Panc1 (cell line): ENCODE data around the gene UQCC2. TPM values are rescaled to one million over a fixed set of nuclear protein-coding genes. Genes with fewer than 3 reads are reported as not detected.

Source experiments
- ATAC-seq: fragments of 200-7000 bp; cut with Tn5 transposase; 2 replicates; pipeline ENCODE4 v1.9.1; 2020; ENCODE audit warnings: mild to moderate bottlenecking, moderate library complexity
- Bru-seq: library from RNA; stranded (reverse); fragments of 400-500 nt; gene quantifications from one replicate; lab custom pipeline; 2021; lab: Mats Ljungman, UMichigan
- BruChase-seq, 2 experiments: library from RNA; stranded (reverse); fragments of 400-500 nt; gene quantifications; one replicate each; lab custom pipeline; 2021; lab: Mats Ljungman, UMichigan
- BruUV-seq: library from RNA; stranded (reverse); fragments of 400-500 nt; replicated peaks from 2 replicates; lab custom pipeline; 2021; lab: Mats Ljungman, UMichigan
- CTCF ChIA-PET: fragments of 300-600 bp; sonication (Branson Sonifier 250); formaldehyde crosslinking; loops from one replicate; lab custom pipeline; 2022; ENCODE audit warnings: antibody characterized with exemption; lab: Charles Lee
- POLR2A ChIA-PET: fragments of 300-600 bp; sonication (Branson Sonifier 250); formaldehyde crosslinking; loops from one replicate; lab custom pipeline; 2022; ENCODE audit warnings: antibody characterized with exemption; lab: Charles Lee
- DNase-seq: peaks from one replicate; pipeline ENCODE4 v3.0.0-alpha.2; 2010; ENCODE audit warnings: low read depth, low spot score
- H3K27ac ChIP-seq: 2 replicates; pipeline ENCODE4 v1.5.1; 2011; ENCODE audit warnings: mild to moderate bottlenecking, low read length, inconsistent platforms
- H3K27me3 ChIP-seq: fragments of 200-500 bp; sonication (Bioruptor generic); 2 replicates; pipeline ENCODE4 v1.6.0; 2014; ENCODE audit warnings: low read length, inconsistent platforms; ENCODE audit not compliant: control insufficient read depth, insufficient read depth
- H3K36me3 ChIP-seq: fragments of 200-500 bp; sonication (Bioruptor generic); 2 replicates; pipeline ENCODE4 v1.5.1; 2014; ENCODE audit warnings: inconsistent platforms, mild to moderate bottlenecking, low read length, moderate library complexity; ENCODE audit not compliant: control insufficient read depth, insufficient read depth
- H3K4me1 ChIP-seq: 2 replicates; pipeline ENCODE4 v1.5.1; 2011; ENCODE audit warnings: inconsistent platforms, mild to moderate bottlenecking, low read length, moderate library complexity; ENCODE audit not compliant: control insufficient read depth, insufficient read depth
- H3K4me3 ChIP-seq, 2 experiments: 2 replicates each; pipeline ENCODE4 v1.5.1; 2011 to 2012; ENCODE audit warnings: low read depth in 2 of 2, low read length in 2 of 2, mild to moderate bottlenecking in 2 of 2, inconsistent platforms in 1 of 2, moderate library complexity in 1 of 2
- H3K9me3 ChIP-seq: fragments of 200-500 bp; sonication (Bioruptor generic); 2 replicates; pipeline ENCODE4 v1.5.1; 2014; ENCODE audit warnings: low read depth, mild to moderate bottlenecking, inconsistent platforms, low read length, moderate library complexity; ENCODE audit not compliant: control insufficient read depth, insufficient read depth
- CTCF ChIP-seq: fragments of 450-650 bp; IDR thresholded peaks from 2 replicates; pipeline ENCODE4 v1.5.1; 2017; ENCODE audit warnings: mild to moderate bottlenecking
- POLR2AphosphoS5 ChIP-seq: IDR thresholded peaks from 2 replicates; pipeline ENCODE4 v1.6.1; 2012; ENCODE audit warnings: mild to moderate bottlenecking, low read depth, low read length, moderate library complexity
- REST ChIP-seq, 2 experiments: IDR thresholded peaks; 2 replicates each; pipeline ENCODE4 v1.6.1; 2011 to 2012; ENCODE audit warnings: low read depth in 2 of 2, control low read depth in 1 of 2, low read length in 1 of 2, mild to moderate bottlenecking in 1 of 2, moderate library complexity in 1 of 2; ENCODE audit not compliant: insufficient read depth in 1 of 2
- SIN3A ChIP-seq: IDR thresholded peaks from 2 replicates; pipeline ENCODE4 v1.6.1; 2012; ENCODE audit warnings: low read depth, mild to moderate bottlenecking, low read length, moderate library complexity, borderline replicate concordance; ENCODE audit not compliant: insufficient read depth
- TCF7L2 ChIP-seq: IDR thresholded peaks from 2 replicates; pipeline ENCODE4 v1.6.1; 2011; ENCODE audit warnings: mild to moderate bottlenecking, low read depth, low read length, inconsistent platforms
- in situ Hi-C: cut with HindIII; loops from 2 replicates; pipeline ENCODE4 v1.10.0; 2016; ENCODE audit warnings: low sequenced_read_pairs, low pct_unique_long_range_greater_than_20kb
- intact Hi-C: fragments of 100-400 bp; cut with micrococcal nuclease; formaldehyde crosslinking; loops from one replicate; pipeline ENCODE4 v1.10.0; 2022; ENCODE audit not compliant: unreplicated experiment
- long read RNA-seq: library from polyadenylated mRNA; unstranded; transcript quantifications from one replicate; pipeline ENCODE4 v2.0.0, GENCODE V29; 2021; ENCODE audit not compliant: unreplicated experiment
- polyA plus RNA-seq: library from polyadenylated mRNA; unstranded; fragments of >200 nt; gene quantifications from one replicate; pipeline ENCODE4 v1.2.1, GENCODE V29; 2012; ENCODE audit warnings: missing spikeins; ENCODE audit not compliant: insufficient read length
- total RNA-seq: library from RNA; stranded (reverse); gene quantifications from one replicate; pipeline ENCODE4 v1.2.1, GENCODE V29; 2021; ENCODE audit not compliant: unreplicated experiment

The UQCC2 gene
- 135 TPM for total RNA-seq
- polyA plus RNA-seq: 173 TPM
- percentile 89 among the genes with signal in this experiment for Bru-seq, nascent RNA
- percentile 79 among the genes with signal in this experiment for BruChase-seq, experiment 1, labeled RNA remaining after a 2-hour chase
- BruChase-seq, experiment 2, labeled RNA remaining after a 6-hour chase: percentile 73 among the genes with signal in this experiment
- long read RNA-seq, full-length matches to known transcripts: 93 of 101 reads
- long read RNA-seq, partial matches to known transcripts: 6 of 101 reads
- long read RNA-seq, other reads (novel, unspliced or antisense): 2 of 101 reads

- intact Hi-C loops (no loop called here), in situ Hi-C loops (no loop called here)
- CTCF ChIA-PET: interaction anchor here (0.5 to 1.8 kb wide), 26 partner anchors 9 to 1322 kb away, joined by 3 to 12 read pairs (median 4); partner anchors contain the start of genes BAK1 and BLTP3A
- H3K36me3 ChIP-seq: peaks cover 7% of the 10 kb centered on the region; the same call in 1 of the 2 replicates
- TF ChIP-seq CTCF (peak; percentile 91), TCF7L2 (no peak), REST (IDR thresholded peaks at IDR 0.05; ENCODE audit: insufficient read depth in 1 of 2, low read depth in 2 of 2, low read length in 1 of 2) (no peak; a peak in 1 of 4 replicates), SIN3A (peak; percentile 90; the same call in 1 of the 2 replicates), POLR2AphosphoS5 (peak; percentile 99)
- H3K27ac ChIP-seq: peak within 1 kb of the TSS; percentile 93
- POLR2A ChIA-PET: interaction anchor here (0.5 to 0.6 kb wide), 8 partner anchors 8 to 676 kb away, joined by 3 to 8 read pairs (median 3); no protein-coding TSS in a partner anchor
- H3K4me3 ChIP-seq: peak within 1 kb of the TSS; percentile 68 to 88
- peak; percentile 98 for ATAC-seq
- peaks cover 8% of the 10 kb centered on the region for H3K4me1 ChIP-seq
- no peaks in the 10 kb centered on the region for H3K27me3 ChIP-seq
- no peaks in the 10 kb centered on the region for H3K9me3 ChIP-seq
- no TSS peak for BruUV-seq
- DNase-seq: peak; percentile 76
These were observed at the start of gene UQCC2 for GRCh38 chr6:33711140-33712129. Gene UQCC2 (minus strand): TSS chr6:33711700. CDS start chr6:33711686, 14 bp downstream.

- BruUV-seq: no TSS peak
- H3K4me3 ChIP-seq: no peak overlapping the region
- ChIA-PET POLR2A (no interaction called here), CTCF (interaction anchor here (2.6 kb wide), 1 partner anchor 15 kb away, joined by 24 read pairs; no protein-coding TSS in a partner anchor)
- no peak for TF ChIP-seq REST (IDR thresholded peaks at IDR 0.05; ENCODE audit: insufficient read depth in 1 of 2, low read depth in 2 of 2, low read length in 1 of 2)
- no peak for TF ChIP-seq CTCF
- no peak for TF ChIP-seq SIN3A
- no peak for TF ChIP-seq POLR2AphosphoS5
- no peak for TF ChIP-seq TCF7L2
- no peak overlapping the region for H3K27ac ChIP-seq
- DNase-seq (no peak), ATAC-seq (no peak)
- in situ Hi-C loops: no loop called here
- intact Hi-C loops: no loop called here
- no peaks in the 10 kb centered on the region for H3K9me3 ChIP-seq
- H3K27me3 ChIP-seq: no peaks in the 10 kb centered on the region
- peaks cover 19% of the 10 kb centered on the region for H3K4me1 ChIP-seq
- no peaks in the 10 kb centered on the region for H3K36me3 ChIP-seq
These were observed 48.6 kb upstream of the UQCC2 start for GRCh38 chr6:33759887-33760629.
